ENCODE data around the gene NUDT2.

The NUDT2 gene

GRCh38 chr9:34380511-34381315, 51.3 kb downstream of the NUDT2 start:
- H3K4me3 ChIP-seq (replicated peaks; ENCODE audit: low read depth, low read length) = peak overlapping the region; percentile 35
- peak; percentile 21 for DNase-seq (ENCODE audit: extremely low read depth, low read depth)
- no peak for TF ChIP-seq CTCF (IDR thresholded peaks at IDR 0.05; ENCODE audit: low read depth, low read length, missing control alignments)

- no peak for DNase-seq (ENCODE audit: extremely low read depth, low read depth)
- peak overlapping the region; percentile 35 for H3K4me3 ChIP-seq (replicated peaks; ENCODE audit: low read depth, low read length)
- TF ChIP-seq CTCF (IDR thresholded peaks at IDR 0.05; ENCODE audit: low read depth, low read length, missing control alignments) = no peak
Observed at GRCh38 chr9:34381323-34381722, 52.0 kb downstream of the NUDT2 start.

- TF ChIP-seq CTCF (IDR thresholded peaks at IDR 0.05; ENCODE audit: low read depth, low read length, missing control alignments) = no peak
- H3K4me3 ChIP-seq (replicated peaks; ENCODE audit: low read depth, low read length) = no peak overlapping the region
- no peak for DNase-seq (ENCODE audit: extremely low read depth, low read depth)
Observed at GRCh38 chr9:34382054-34382453, 52.7 kb downstream of the NUDT2 start.

DNA sequence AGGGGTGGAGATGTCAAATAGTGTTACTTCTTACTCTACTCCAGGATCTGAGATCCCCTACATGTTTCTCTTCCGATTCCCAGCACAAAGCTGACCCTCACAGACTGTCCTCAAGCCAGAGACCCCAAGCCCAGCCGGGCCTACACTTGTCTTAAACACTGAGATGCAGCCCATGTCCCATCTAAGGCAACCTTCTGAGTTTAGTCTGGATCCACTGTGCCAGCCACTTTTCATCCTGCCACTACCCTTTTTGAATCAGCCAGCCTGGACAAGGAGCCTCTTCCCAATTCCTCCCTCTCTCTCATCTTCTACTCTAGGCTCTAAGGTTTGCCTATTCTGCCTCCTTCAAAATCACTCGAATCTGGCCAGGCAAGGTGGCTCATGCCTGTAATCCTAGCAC, 53.5 kb downstream of the NUDT2 start:
- no peak for TF ChIP-seq CTCF (IDR thresholded peaks at IDR 0.05; ENCODE audit: low read depth, low read length, missing control alignments)
- no peak for DNase-seq (ENCODE audit: extremely low read depth, low read depth)
- H3K4me3 ChIP-seq (replicated peaks; ENCODE audit: low read depth, low read length) = no peak overlapping the region

GRCh38 chr9:34383904-34384303, 54.5 kb downstream of the NUDT2 start:
- no peak for DNase-seq (ENCODE audit: extremely low read depth, low read depth)
- TF ChIP-seq CTCF (IDR thresholded peaks at IDR 0.05; ENCODE audit: low read depth, low read length, missing control alignments) = no peak
- no peak overlapping the region for H3K4me3 ChIP-seq (replicated peaks; ENCODE audit: low read depth, low read length)

- DNase-seq (ENCODE audit: extremely low read depth, low read depth) = no peak
- TF ChIP-seq CTCF (IDR thresholded peaks at IDR 0.05; ENCODE audit: low read depth, low read length, missing control alignments) = no peak
- H3K4me3 ChIP-seq (replicated peaks; ENCODE audit: low read depth, low read length) = no peak overlapping the region
Observed at GRCh38 chr9:34384368-34385165, 55.2 kb downstream of the NUDT2 start.
